Spleen (tissue), 11 donors: ENCODE data around the gene CCDC102B. TPM values are rescaled to one million over a fixed set of nuclear protein-coding genes. Genes with fewer than 3 reads are reported as not detected.

ENCODE experiments used
- DNase-seq: peaks from one replicate; pipeline ENCODE4 v3.0.0-alpha.2; 2020
- H3K27ac ChIP-seq, 8 donors: fragments of 200-600 bp; sonication (generic) in 7 of 8; 1 replicate in 4 of 8; 2 replicates in 4 of 8; pipeline versions ENCODE4 v1.5.0 to v1.8.0; 2016 to 2021; ENCODE audit warnings: inconsistent platforms in 4 of 8, mild to moderate bottlenecking in 4 of 8, moderate library complexity in 1 of 8
- H3K27me3 ChIP-seq, 7 donors: fragments of 200-600 bp; sonication (generic) in 6 of 7; replicated peaks in 1 of 7; 1 replicate in 4 of 7; 2 replicates in 3 of 7; pipeline versions ENCODE4 v1.5.0 to v1.8.0; 2016 to 2021; ENCODE audit warnings: inconsistent platforms in 3 of 7, mild to moderate bottlenecking in 1 of 7
- H3K36me3 ChIP-seq, 6 donors: fragments of 200-600 bp; sonication (generic) in 5 of 6; 1 replicate in 4 of 6; 2 replicates in 2 of 6; pipeline versions ENCODE4 v1.5.0 to v1.8.0; 2016 to 2021; ENCODE audit warnings: inconsistent platforms in 2 of 6
- H3K4me1 ChIP-seq, 6 donors: fragments of 200-600 bp; sonication (generic) in 5 of 6; 1 replicate in 3 of 6; 2 replicates in 3 of 6; pipeline versions ENCODE4 v1.5.0 to v1.8.0; 2016 to 2021; ENCODE audit warnings: inconsistent platforms in 3 of 6
- H3K4me3 ChIP-seq, 8 donors: fragments of 200-600 bp; sonication (generic) in 7 of 8; 1 replicate in 4 of 8; 2 replicates in 4 of 8; pipeline versions ENCODE4 v1.5.0 to v1.8.0; 2016 to 2021; ENCODE audit warnings: inconsistent platforms in 4 of 8, mild to moderate bottlenecking in 4 of 8, moderate library complexity in 2 of 8
- H3K9me3 ChIP-seq, 8 donors: fragments of 200-600 bp; sonication (generic) in 7 of 8; 1 replicate in 4 of 8; 2 replicates in 4 of 8; pipeline versions ENCODE4 v1.5.0 to v1.8.0; 2016 to 2021; ENCODE audit warnings: inconsistent platforms in 4 of 8
- CTCF ChIP-seq, 11 experiments: fragments of 200-600 bp in 7 of 11; fragments of 450-650 bp in 4 of 11; sonication (generic) in 4 of 11; IDR thresholded peaks in 8 of 11; conservative IDR thresholded peaks in 3 of 11; 1 replicate in 7 of 11; 2 replicates in 4 of 11; pipeline versions ENCODE4 v1.4.0 to v1.8.0; 2016 to 2021; ENCODE audit warnings: antibody characterized with exemption in 11 of 11, inconsistent platforms in 4 of 11, mild to moderate bottlenecking in 1 of 11
- POLR2A ChIP-seq, 3 donors: fragments of 450-650 bp; IDR thresholded peaks; one replicate each; pipeline ENCODE4 v1.5.1; 2017; ENCODE audit warnings: antibody characterized with exemption in 3 of 3, mild to moderate bottlenecking in 1 of 3
- POLR2AphosphoS5 ChIP-seq, 3 donors: sonication (generic); formaldehyde crosslinking; IDR thresholded peaks; one replicate each; pipeline ENCODE4 v1.5.1; 2017; ENCODE audit warnings: antibody characterized with exemption in 3 of 3
- WGBS, 5 donors: extraction: QIAGEN DNeasy Blood & Tissue Kit in 3 of 5; methylation state at CpG; one replicate each; pipeline versions ENCODE4 v1.1.5 to v1.1.7; 2013 to 2018; 5-methylcytosine and 5-hydroxymethylcytosine counted together
- intact Hi-C: fragments of 100-400 bp; cut with DNase I; formaldehyde crosslinking; loops from one replicate; pipeline ENCODE4 v1.15.0; 2023; ENCODE audit warnings: low total_unique reads
- polyA plus RNA-seq, 3 donors: library from polyadenylated mRNA; stranded (reverse); fragments of 200-250 nt; gene quantifications; one replicate each; pipeline ENCODE4 v1.2.1, GENCODE V29; 2013
- total RNA-seq, 7 donors: library from RNA; depleted of rRNA in 3 of 7; stranded (reverse); fragments of >200 nt in 3 of 7; fragmentation: NEBNext Ultra II Directional in 4 of 7; extraction: Animal tissue kit (Norgen Biotek cat#: 25700) in 4 of 7; gene quantifications; one replicate each; pipeline versions ENCODE4 v1.1.0 to v1.2.1, GENCODE V29; 2016 to 2021
- donor health status: healthy with polysubstance abuse.
- donor health status: DM: no; HTN: no; CAD: no; lungs with moderate emphysema.
- donor health status: DM: no; HTN: no; CAD: no.
- donor health status: Bipolar disorder and iron deficiency.
- donor health status: healthy.
- donor health status: DM: no; HTN: no; CAD: no.
- donor health status: DM: yes; HTN: yes; CAD: no.

CCDC102B gene
- total and polyA plus RNA-seq, 10 donors = 3.2 to 14.7 (median 7.0) TPM

DNA sequence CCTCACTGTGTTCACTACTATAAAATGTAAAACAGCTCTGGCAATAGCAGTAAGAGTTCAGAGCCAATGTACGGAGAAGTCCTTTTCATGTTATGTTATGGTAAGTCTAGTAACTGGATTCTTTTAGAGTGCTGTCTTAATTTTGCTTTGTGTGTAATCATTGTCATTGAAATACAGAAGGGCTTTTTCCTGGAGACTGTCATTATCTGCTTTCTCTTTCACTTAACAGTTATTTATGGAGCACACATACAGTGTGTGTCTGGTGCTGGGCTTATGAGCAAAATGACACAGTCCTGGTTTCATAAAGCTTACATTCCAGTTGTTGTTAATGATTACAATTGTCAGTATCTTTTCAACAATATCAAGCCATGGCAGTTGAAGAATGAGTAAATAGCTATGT is 95.5 kb downstream of the CCDC102B start:
- WGBS, 5 donors = 60 to 86% (median 80%) methylated on average over 1 of the region's 1 CpG
- H3K27me3 ChIP-seq = no peaks in the 10 kb centered on the region
- H3K4me1 ChIP-seq = no peaks in the 10 kb centered on the region
- intact Hi-C loops = no loop called here
- no peaks in the 10 kb centered on the region for H3K36me3 ChIP-seq
- no peak overlapping the region for H3K4me3 ChIP-seq
- H3K9me3 ChIP-seq = no peaks in the 10 kb centered on the region
- no peak for TF ChIP-seq POLR2AphosphoS5 (IDR thresholded peaks at IDR 0.05)
- TF ChIP-seq CTCF (IDR thresholded peaks at IDR 0.05 in 8 of 11, conservative IDR thresholded peaks at IDR 0.05 in 3 of 11) = no peak
- TF ChIP-seq POLR2A (IDR thresholded peaks at IDR 0.05) = no peak
- no peak overlapping the region for H3K27ac ChIP-seq
- no peak for DNase-seq

- WGBS, 5 donors = 80 to 86% (median 83%) methylated on average over 4 of the region's 4 CpGs
- intact Hi-C loops = no loop called here
- TF ChIP-seq POLR2AphosphoS5 (IDR thresholded peaks at IDR 0.05) (no peak), POLR2A (IDR thresholded peaks at IDR 0.05) (no peak), CTCF (IDR thresholded peaks at IDR 0.05 in 8 of 11, conservative IDR thresholded peaks at IDR 0.05 in 3 of 11) (no peak)
- H3K27me3 ChIP-seq = no peaks in the 10 kb centered on the region
- DNase-seq = no peak
- H3K36me3 ChIP-seq = no peaks in the 10 kb centered on the region
- H3K4me3 ChIP-seq = no peak overlapping the region
- no peaks in the 10 kb centered on the region for H3K9me3 ChIP-seq
- no peaks in the 10 kb centered on the region for H3K4me1 ChIP-seq
- no peak overlapping the region for H3K27ac ChIP-seq
Measured at GRCh38 chr18:68897286-68897685, 99.4 kb downstream of the CCDC102B start.

DNA sequence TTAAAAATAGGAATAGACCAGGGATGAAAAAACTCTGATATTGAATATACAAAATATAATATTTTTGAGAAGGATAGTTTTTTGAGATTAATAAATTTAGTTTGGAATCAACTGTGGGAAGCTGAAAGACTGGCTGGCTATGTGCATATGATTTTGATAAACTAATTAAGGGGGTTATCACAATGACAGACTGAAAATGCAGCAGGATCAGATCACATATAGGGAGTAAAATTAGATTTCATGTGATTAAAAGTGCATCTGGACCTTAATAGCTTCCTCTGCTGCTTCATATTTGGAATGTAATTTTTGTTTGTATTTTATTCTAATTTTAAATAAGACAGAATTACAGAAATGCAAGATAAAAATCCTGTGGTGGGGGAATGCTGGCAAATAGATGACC is 111.7 kb downstream of the CCDC102B start:
- peaks cover 0 to 3% (median 0%) of the 10 kb centered on the region in 8 donors for H3K9me3 ChIP-seq
- no peaks in the 10 kb centered on the region for H3K4me1 ChIP-seq
- no peaks in the 10 kb centered on the region for H3K27me3 ChIP-seq
- no peak for DNase-seq
- intact Hi-C loops = no loop called here
- no peaks in the 10 kb centered on the region for H3K36me3 ChIP-seq
- H3K27ac ChIP-seq = no peak overlapping the region
- TF ChIP-seq CTCF (IDR thresholded peaks at IDR 0.05 in 8 of 11, conservative IDR thresholded peaks at IDR 0.05 in 3 of 11) (no peak), POLR2A (IDR thresholded peaks at IDR 0.05) (no peak), POLR2AphosphoS5 (IDR thresholded peaks at IDR 0.05) (no peak)
- H3K4me3 ChIP-seq = no peak overlapping the region

- no peak overlapping the region for H3K27ac ChIP-seq
- WGBS, 5 donors = 92 to 98% (median 93%) methylated on average over 2 of the region's 2 CpGs
- intact Hi-C loops = no loop called here
- no peak for DNase-seq
- peaks cover 0 to 3% (median 0%) of the 10 kb centered on the region in 8 donors for H3K9me3 ChIP-seq
- H3K4me3 ChIP-seq = no peak overlapping the region
- no peak for TF ChIP-seq POLR2A (IDR thresholded peaks at IDR 0.05)
- no peak for TF ChIP-seq CTCF (IDR thresholded peaks at IDR 0.05 in 8 of 11, conservative IDR thresholded peaks at IDR 0.05 in 3 of 11)
- no peak for TF ChIP-seq POLR2AphosphoS5 (IDR thresholded peaks at IDR 0.05)
- H3K4me1 ChIP-seq = no peaks in the 10 kb centered on the region
- no peaks in the 10 kb centered on the region for H3K27me3 ChIP-seq
- H3K36me3 ChIP-seq = no peaks in the 10 kb centered on the region
Measured at GRCh38 chr18:68915061-68915460, 117.2 kb downstream of the CCDC102B start.
